Uterus (tissue), 2 donors: ENCODE data around the gene CCDC47.
"Not testable (repeated sequence)": the region's sequence is repeated elsewhere in the genome, so short reads cannot be mapped to it uniquely, and the experiment has no call there.

Experiments
- POLR2A ChIP-seq, 2 donors: fragments of 450-650 bp; IDR thresholded peaks; one replicate each; pipeline ENCODE4 v1.6.1; 2016; ENCODE audit warnings: antibody characterized with exemption in 2 of 2, mild to moderate bottlenecking in 1 of 2, moderate library complexity in 1 of 2
- TF ChIP-seq, protein P1 (sequence below), 4 experiments: fragments of 200-600 bp in 2 of 4; fragments of 450-650 bp in 2 of 4; sonication (generic) in 2 of 4; IDR thresholded peaks; one replicate each; pipeline ENCODE4 v1.5.1; 2016 to 2019; ENCODE audit warnings: antibody characterized with exemption in 4 of 4, mild to moderate bottlenecking in 2 of 4, moderate library complexity in 1 of 4

DNA sequence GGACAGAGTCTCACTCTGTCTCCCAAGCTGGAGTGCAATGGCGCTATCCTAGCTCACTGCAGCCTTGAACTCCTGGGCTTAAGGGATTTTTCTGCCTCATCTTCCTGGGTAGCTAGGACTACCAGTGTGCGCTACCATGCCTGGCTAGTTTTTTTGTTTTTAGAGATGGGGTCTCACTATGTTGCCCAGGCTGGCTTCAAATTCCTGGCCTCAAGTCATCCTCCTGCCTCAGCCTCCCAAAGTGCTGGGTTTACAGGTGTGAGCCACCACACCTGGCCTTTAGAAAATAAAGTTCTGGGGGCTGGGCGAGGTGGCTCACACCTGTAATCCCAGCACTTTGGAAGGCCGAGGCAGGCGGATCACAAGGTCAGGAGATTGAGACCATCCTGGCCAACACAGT lies 53.2 kb downstream of the CCDC47 start:
- TF ChIP-seq POLR2A (IDR thresholded peaks at IDR 0.05), result not testable (repeated sequence)
- TF ChIP-seq, protein P1, sequence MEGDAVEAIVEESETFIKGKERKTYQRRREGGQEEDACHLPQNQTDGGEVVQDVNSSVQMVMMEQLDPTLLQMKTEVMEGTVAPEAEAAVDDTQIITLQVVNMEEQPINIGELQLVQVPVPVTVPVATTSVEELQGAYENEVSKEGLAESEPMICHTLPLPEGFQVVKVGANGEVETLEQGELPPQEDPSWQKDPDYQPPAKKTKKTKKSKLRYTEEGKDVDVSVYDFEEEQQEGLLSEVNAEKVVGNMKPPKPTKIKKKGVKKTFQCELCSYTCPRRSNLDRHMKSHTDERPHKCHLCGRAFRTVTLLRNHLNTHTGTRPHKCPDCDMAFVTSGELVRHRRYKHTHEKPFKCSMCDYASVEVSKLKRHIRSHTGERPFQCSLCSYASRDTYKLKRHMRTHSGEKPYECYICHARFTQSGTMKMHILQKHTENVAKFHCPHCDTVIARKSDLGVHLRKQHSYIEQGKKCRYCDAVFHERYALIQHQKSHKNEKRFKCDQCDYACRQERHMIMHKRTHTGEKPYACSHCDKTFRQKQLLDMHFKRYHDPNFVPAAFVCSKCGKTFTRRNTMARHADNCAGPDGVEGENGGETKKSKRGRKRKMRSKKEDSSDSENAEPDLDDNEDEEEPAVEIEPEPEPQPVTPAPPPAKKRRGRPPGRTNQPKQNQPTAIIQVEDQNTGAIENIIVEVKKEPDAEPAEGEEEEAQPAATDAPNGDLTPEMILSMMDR (IDR thresholded peaks at IDR 0.05), result not testable (repeated sequence)
